HepG2 (cell line): ENCODE measurements around the gene SLC2A6. TPM values are rescaled to one million over a fixed set of nuclear protein-coding genes. Genes with fewer than 3 reads are reported as not detected.

ENCODE experiments used
- ATAC-seq: fragments of 200-7000 bp; cut with Tn5 transposase; 3 replicates; pipeline ENCODE4 v1.9.1; 2020; ENCODE audit warnings: mild to moderate bottlenecking, moderate library complexity
- BruUV-seq: library from RNA; stranded (reverse); fragments of 400-500 nt; replicated peaks from 2 replicates; lab custom pipeline; 2021; lab: Mats Ljungman, UMichigan
- CTCF ChIA-PET: fragments of 300-600 bp; formaldehyde crosslinking; extraction: SDS; loops from one replicate; lab custom pipeline; 2021; ENCODE audit warnings: low total read pairs, inconsistent platforms, low intra/inter-chr PET ratio; lab: Yijun Ruan, JAX
- POLR2A ChIA-PET: fragments of 350-600 bp; sonication (Branson Sonifier 250); formaldehyde crosslinking; loops from one replicate; lab custom pipeline; 2020; ENCODE audit warnings: antibody characterized with exemption, inconsistent platforms; lab: Yijun Ruan, JAX
- DNase-seq: peaks from one replicate; pipeline ENCODE4 v3.0.0-alpha.2; 2015; ENCODE audit warnings: low spot score
- FAIRE-seq: peaks from 3 replicates; lab custom pipeline; 2011; peaks lifted over from hg19 to GRCh38; lab: Jason Lieb, UNC
- H2AFZ ChIP-seq: one replicate; pipeline ENCODE4 v1.6.1; 2011; ENCODE audit warnings: low read length, inconsistent platforms
- H3K27ac ChIP-seq: fragments of 300-600 bp; 3 replicates; pipeline ENCODE4 v1.8.0; 2011; ENCODE audit warnings: mixed run types, mild to moderate bottlenecking, mixed read lengths, low read length, inconsistent platforms; ENCODE audit not compliant: insufficient read depth; ENCODE audit errors: extremely low read length
- H3K27me3 ChIP-seq, 2 experiments: fragments of 200-600 bp in 1 of 2; 2 replicates in 1 of 2; 3 replicates in 1 of 2; pipeline versions ENCODE4 v1.6.0 to v1.8.0; 2011; ENCODE audit warnings: low read length in 2 of 2, mild to moderate bottlenecking in 2 of 2, moderate library complexity in 2 of 2, inconsistent platforms in 1 of 2; ENCODE audit not compliant: insufficient read depth in 2 of 2, control insufficient read depth in 1 of 2
- H3K36me3 ChIP-seq, 2 experiments: fragments of 200-600 bp in 1 of 2; replicated peaks in 1 of 2; 2 replicates in 1 of 2; 3 replicates in 1 of 2; pipeline versions ENCODE4 v1.5.1 to v1.8.0; 2011; ENCODE audit warnings: low read length in 2 of 2, inconsistent platforms in 1 of 2; ENCODE audit not compliant: insufficient read depth in 2 of 2, control insufficient read depth in 1 of 2
- H3K4me1 ChIP-seq: 2 replicates; pipeline ENCODE4 v1.5.1; 2012; ENCODE audit warnings: low read length, inconsistent platforms; ENCODE audit not compliant: insufficient read depth
- H3K4me2 ChIP-seq: 2 replicates; pipeline ENCODE4 v1.6.0; 2011; ENCODE audit warnings: low read depth, low read length, inconsistent platforms
- H3K4me3 ChIP-seq, 3 experiments: fragments of 200-600 bp in 1 of 3; sonication (generic), shearing (Covaris generic) in 1 of 3; replicated peaks in 1 of 3; 2 replicates each; pipeline ENCODE4 v1.5.1; 2011 to 2016; ENCODE audit warnings: low read length in 3 of 3, inconsistent platforms in 2 of 3, low read depth in 2 of 3, mild to moderate bottlenecking in 2 of 3, control low read depth in 1 of 3, mixed read lengths in 1 of 3; ENCODE audit not compliant: insufficient read depth in 1 of 3
- H3K79me2 ChIP-seq: one replicate; pipeline ENCODE4 v1.6.1; 2011; ENCODE audit warnings: low read length, inconsistent platforms; ENCODE audit not compliant: insufficient read depth
- H3K9ac ChIP-seq: 2 replicates; pipeline ENCODE4 v1.6.0; 2011; ENCODE audit warnings: mild to moderate bottlenecking, low read depth, low read length, inconsistent platforms; ENCODE audit not compliant: insufficient read depth
- H3K9me3 ChIP-seq: 2 replicates; pipeline ENCODE4 v1.5.1; 2012; ENCODE audit warnings: mild to moderate bottlenecking, low read length
- H4K20me1 ChIP-seq: 2 replicates; pipeline ENCODE4 v1.6.0; 2011; ENCODE audit warnings: inconsistent platforms, mild to moderate bottlenecking, low read length, moderate library complexity; ENCODE audit not compliant: insufficient read depth
- HIVEP1 ChIP-seq: sonication (generic); formaldehyde crosslinking; IDR thresholded peaks from 2 replicates; pipeline ENCODE4 v1.4.0; 2020; ENCODE audit warnings: mild to moderate bottlenecking, missing genetic modification reagents
- NCOA1 ChIP-seq: sonication (generic); formaldehyde crosslinking; IDR thresholded peaks from 2 replicates; pipeline ENCODE4 v1.9.0; 2021; ENCODE audit warnings: missing genetic modification reagents
- RAD21 ChIP-seq: fragments of 450-650 bp; formaldehyde crosslinking; IDR thresholded peaks from 2 replicates; pipeline ENCODE4 v1.5.0; 2020; ENCODE audit warnings: mild to moderate bottlenecking
- ZBTB7B ChIP-seq: sonication (generic); formaldehyde crosslinking; IDR thresholded peaks from 2 replicates; pipeline ENCODE4 v1.4.0; 2020; ENCODE audit warnings: missing genetic modification reagents
- WGBS: methylation state at CpG from one replicate; pipeline ENCODE4 v1.1.6; 2017; ENCODE audit warnings: low lambda C conversion rate; 5-methylcytosine and 5-hydroxymethylcytosine counted together
- in situ Hi-C: cut with HindIII; loops from 2 replicates; pipeline ENCODE4 v1.10.0; 2017; ENCODE audit warnings: low pct_unique_long_range_greater_than_20kb; ENCODE audit not compliant: extremely low pct_ligation_motif_present
- intact Hi-C: fragments of 100-400 bp; cut with micrococcal nuclease; formaldehyde crosslinking; loops from one replicate; pipeline ENCODE4 v1.10.0; 2022; ENCODE audit not compliant: unreplicated experiment
- polyA plus RNA-seq, 8 experiments: library from polyadenylated mRNA; depleted of rRNA in 3 of 8; stranded (reverse) in 7 of 8; unstranded in 1 of 8; fragments of >200 nt; fragmentation: Illumina TruSeq in 4 of 8; extraction: Trizol in 4 of 8; gene quantifications; 2 replicates each; pipeline versions ENCODE4 v1.2.1 to v1.2.3, GENCODE V29; 2011 to 2016; ENCODE audit warnings: low read depth in 4 of 8, missing spikeins in 1 of 8, mixed read lengths in 1 of 8; ENCODE audit not compliant: insufficient read depth in 1 of 8
- total RNA-seq, 5 experiments: library from RNA; depleted of rRNA; stranded (reverse); fragments of >200 nt; fragmentation: Illumina TruSeq; extraction: Trizol; gene quantifications; 2 replicates each; pipeline ENCODE4 v1.2.3, GENCODE V29; 2016; ENCODE audit warnings: low read depth in 1 of 5
- TF ChIP-seq, protein P1 (sequence below): sonication (generic); formaldehyde crosslinking; IDR thresholded peaks from 2 replicates; pipeline ENCODE4 v1.5.0; 2020; ENCODE audit warnings: missing genetic modification reagents
- TF ChIP-seq, protein P2 (sequence below): sonication (generic); formaldehyde crosslinking; IDR thresholded peaks from 2 replicates; pipeline ENCODE4 v1.4.0; 2020; ENCODE audit warnings: missing genetic modification reagents, borderline replicate concordance
- TF ChIP-seq, protein P3 (sequence below): sonication (generic); formaldehyde crosslinking; IDR thresholded peaks from 2 replicates; pipeline ENCODE4 v1.4.0; 2020; ENCODE audit warnings: missing genetic modification reagents

SLC2A6 gene
- total and polyA plus RNA-seq, 2 of the 13 experiments (the other 11 are each of a cell fraction or from before 2014, with no cell fraction given): 4.1 to 15.0 TPM

DNA sequence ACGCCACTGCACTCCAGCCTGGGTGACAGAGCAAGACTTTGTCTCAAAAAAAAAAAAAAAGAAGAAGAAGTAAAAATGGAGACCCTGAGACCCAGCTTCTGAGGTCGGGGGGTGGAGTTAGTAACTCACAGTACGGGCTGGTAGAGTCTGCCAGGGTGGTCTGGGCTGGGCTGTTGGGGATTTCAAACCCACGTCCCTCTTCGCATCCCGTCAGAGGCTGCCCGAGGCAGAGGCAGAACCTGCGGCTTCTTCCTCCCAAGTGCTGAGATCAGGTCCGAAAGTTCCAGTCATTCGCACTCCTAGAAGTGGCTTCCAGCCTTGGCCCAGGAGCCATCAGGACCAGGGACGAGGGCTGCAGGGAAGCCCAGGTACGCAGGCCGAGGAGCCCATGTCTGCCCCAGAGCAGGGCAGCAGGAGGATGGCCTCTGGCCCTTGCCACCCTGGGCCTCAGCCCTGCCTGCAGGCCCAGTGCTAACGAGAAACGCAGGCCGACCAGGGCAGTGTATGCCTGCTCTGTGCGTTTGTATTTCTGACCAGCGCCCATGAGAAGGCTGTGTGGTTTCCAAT lies 9.9 kb upstream of the SLC2A6 start (continued):
- TF ChIP-seq, protein P1, sequence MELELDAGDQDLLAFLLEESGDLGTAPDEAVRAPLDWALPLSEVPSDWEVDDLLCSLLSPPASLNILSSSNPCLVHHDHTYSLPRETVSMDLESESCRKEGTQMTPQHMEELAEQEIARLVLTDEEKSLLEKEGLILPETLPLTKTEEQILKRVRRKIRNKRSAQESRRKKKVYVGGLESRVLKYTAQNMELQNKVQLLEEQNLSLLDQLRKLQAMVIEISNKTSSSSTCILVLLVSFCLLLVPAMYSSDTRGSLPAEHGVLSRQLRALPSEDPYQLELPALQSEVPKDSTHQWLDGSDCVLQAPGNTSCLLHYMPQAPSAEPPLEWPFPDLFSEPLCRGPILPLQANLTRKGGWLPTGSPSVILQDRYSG (CRISPR knock-in tag): no peak
- no peak for TF ChIP-seq HIVEP1
- TF ChIP-seq NCOA1 (CRISPR knock-in tag): no peak
- no peak for TF ChIP-seq RAD21
- TF ChIP-seq, protein P2, sequence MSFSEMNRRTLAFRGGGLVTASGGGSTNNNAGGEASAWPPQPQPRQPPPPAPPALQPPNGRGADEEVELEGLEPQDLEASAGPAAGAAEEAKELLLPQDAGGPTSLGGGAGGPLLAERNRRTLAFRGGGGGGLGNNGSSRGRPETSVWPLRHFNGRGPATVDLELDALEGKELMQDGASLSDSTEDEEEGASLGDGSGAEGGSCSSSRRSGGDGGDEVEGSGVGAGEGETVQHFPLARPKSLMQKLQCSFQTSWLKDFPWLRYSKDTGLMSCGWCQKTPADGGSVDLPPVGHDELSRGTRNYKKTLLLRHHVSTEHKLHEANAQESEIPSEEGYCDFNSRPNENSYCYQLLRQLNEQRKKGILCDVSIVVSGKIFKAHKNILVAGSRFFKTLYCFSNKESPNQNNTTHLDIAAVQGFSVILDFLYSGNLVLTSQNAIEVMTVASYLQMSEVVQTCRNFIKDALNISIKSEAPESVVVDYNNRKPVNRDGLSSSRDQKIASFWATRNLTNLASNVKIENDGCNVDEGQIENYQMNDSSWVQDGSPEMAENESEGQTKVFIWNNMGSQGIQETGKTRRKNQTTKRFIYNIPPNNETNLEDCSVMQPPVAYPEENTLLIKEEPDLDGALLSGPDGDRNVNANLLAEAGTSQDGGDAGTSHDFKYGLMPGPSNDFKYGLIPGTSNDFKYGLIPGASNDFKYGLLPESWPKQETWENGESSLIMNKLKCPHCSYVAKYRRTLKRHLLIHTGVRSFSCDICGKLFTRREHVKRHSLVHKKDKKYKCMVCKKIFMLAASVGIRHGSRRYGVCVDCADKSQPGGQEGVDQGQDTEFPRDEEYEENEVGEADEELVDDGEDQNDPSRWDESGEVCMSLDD (CRISPR knock-in tag): no peak

DNA sequence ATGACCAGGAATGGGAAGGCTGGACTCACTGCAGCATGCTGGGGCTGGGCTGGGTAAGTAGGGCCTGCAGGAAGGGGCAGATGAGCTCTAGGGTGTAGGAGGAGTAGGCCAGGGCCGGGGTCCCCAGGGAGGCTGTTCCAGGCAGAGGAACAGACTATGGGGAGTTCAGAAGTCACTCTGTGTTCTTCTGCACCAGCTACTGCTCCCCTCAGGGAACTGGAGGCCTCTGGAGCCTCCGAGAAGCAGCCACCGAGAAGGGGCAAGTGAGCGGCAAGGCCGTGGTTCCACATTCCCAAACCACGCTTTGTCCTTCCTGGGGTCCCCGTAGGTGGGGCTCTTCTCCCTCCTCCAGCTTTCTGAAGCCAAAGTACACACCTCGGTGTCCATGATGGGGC lies 8.4 kb upstream of the SLC2A6 start:
- FAIRE-seq (no peak), DNase-seq (no peak), ATAC-seq (no peak)
- TF ChIP-seq ZBTB7B (CRISPR knock-in tag): 0 out of 2 replicates have a peak, but pooled peaks have one; percentile 29
- no peak for TF ChIP-seq HIVEP1
- TF ChIP-seq, protein P3, sequence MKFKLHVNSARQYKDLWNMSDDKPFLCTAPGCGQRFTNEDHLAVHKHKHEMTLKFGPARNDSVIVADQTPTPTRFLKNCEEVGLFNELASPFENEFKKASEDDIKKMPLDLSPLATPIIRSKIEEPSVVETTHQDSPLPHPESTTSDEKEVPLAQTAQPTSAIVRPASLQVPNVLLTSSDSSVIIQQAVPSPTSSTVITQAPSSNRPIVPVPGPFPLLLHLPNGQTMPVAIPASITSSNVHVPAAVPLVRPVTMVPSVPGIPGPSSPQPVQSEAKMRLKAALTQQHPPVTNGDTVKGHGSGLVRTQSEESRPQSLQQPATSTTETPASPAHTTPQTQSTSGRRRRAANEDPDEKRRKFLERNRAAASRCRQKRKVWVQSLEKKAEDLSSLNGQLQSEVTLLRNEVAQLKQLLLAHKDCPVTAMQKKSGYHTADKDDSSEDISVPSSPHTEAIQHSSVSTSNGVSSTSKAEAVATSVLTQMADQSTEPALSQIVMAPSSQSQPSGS (CRISPR knock-in tag): no peak
- peak overlapping the region; percentile 56; the same call in 1 of the 2 replicates for H3K9ac ChIP-seq
- H3K9me3 ChIP-seq: no peaks in the 10 kb centered on the region
- no peaks in the 10 kb centered on the region for H3K79me2 ChIP-seq
- H3K27ac ChIP-seq: no peak overlapping the region
- H3K36me3 ChIP-seq: no peaks in the 10 kb centered on the region
- H4K20me1 ChIP-seq: no peaks in the 10 kb centered on the region
- ChIA-PET POLR2A (no interaction called here), CTCF (interaction anchor here (1.2 to 2.6 kb wide), 2 partner anchors 26 to 81 kb away, joined by 4 to 39 read pairs; no protein-coding TSS in a partner anchor)
- no TSS peak for BruUV-seq
- H3K4me3 ChIP-seq: peak overlapping the region in 2 of 3 experiments; percentile 24 to 57; a peak in 3 of 6 replicates
- peaks cover 60% of the 10 kb centered on the region for H3K4me1 ChIP-seq
- in situ Hi-C loops (loop anchor here (5.0 kb wide), 3 partner anchors 80 to 300 kb away; partner anchors contain the start of genes SURF1 and SURF2), intact Hi-C loops (loop anchor here (2.0 to 5.0 kb wide), 2 partner anchors 130 to 301 kb away; partner anchors contain the start of genes SURF1 and SURF2)
- H3K27me3 ChIP-seq: peaks cover 9 to 64% of the 10 kb centered on the region in 2 experiments
- WGBS: 38% methylated on average over 7 of the region's 8 CpGs
- H2AFZ ChIP-seq: peak overlapping the region; percentile 42
- peak overlapping the region; percentile 67 for H3K4me2 ChIP-seq
